ENCODE data around the gene OVCH2.

The OVCH2 gene

DNA sequence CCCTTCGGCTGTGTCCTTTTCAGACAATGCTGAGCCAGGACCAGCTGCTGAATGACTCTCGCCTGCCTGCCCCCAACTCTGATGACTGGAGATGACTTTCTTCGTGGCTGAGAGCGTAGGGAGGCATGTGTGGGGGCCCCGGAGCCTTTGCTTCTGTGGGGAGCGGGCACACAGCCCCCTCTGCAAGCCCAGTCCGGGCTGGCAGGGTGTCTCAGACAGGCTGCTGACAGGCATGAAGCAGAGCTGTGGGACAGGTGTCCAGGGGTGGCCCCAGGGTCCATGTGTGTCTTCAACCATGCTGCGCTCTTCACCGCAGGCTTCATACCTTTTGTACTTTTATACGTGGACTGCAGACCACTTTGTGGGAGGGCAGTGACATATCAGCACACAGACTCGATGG, 49.6 kb downstream of the OVCH2 start:
- Histone ChIP-seq H3K27ac (ENCODE audit: low read length) (no peak overlapping the region), H3K9me3 (ENCODE audit: control insufficient read depth in 2 of 2, low read length in 2 of 2) (no peaks in the 10 kb centered on the region), H3K4me1 (ENCODE audit: control insufficient read depth, insufficient read depth, low read length) (peaks cover 3% of the 10 kb centered on the region), H3K9ac (ENCODE audit: low read length in 2 of 2) (no peak overlapping the region), H3K27me3 (ENCODE audit: control insufficient read depth in 1 of 2, insufficient read depth in 2 of 2, low read length in 2 of 2) (no peaks in the 10 kb centered on the region), H3K4me3 (ENCODE audit: low read length in 2 of 2) (no peak overlapping the region), H3K36me3 (ENCODE audit: control insufficient read depth in 2 of 2, insufficient read depth in 2 of 2, low read length in 2 of 2) (peaks cover 2 to 15% of the 10 kb centered on the region in 2 donors)

DNA sequence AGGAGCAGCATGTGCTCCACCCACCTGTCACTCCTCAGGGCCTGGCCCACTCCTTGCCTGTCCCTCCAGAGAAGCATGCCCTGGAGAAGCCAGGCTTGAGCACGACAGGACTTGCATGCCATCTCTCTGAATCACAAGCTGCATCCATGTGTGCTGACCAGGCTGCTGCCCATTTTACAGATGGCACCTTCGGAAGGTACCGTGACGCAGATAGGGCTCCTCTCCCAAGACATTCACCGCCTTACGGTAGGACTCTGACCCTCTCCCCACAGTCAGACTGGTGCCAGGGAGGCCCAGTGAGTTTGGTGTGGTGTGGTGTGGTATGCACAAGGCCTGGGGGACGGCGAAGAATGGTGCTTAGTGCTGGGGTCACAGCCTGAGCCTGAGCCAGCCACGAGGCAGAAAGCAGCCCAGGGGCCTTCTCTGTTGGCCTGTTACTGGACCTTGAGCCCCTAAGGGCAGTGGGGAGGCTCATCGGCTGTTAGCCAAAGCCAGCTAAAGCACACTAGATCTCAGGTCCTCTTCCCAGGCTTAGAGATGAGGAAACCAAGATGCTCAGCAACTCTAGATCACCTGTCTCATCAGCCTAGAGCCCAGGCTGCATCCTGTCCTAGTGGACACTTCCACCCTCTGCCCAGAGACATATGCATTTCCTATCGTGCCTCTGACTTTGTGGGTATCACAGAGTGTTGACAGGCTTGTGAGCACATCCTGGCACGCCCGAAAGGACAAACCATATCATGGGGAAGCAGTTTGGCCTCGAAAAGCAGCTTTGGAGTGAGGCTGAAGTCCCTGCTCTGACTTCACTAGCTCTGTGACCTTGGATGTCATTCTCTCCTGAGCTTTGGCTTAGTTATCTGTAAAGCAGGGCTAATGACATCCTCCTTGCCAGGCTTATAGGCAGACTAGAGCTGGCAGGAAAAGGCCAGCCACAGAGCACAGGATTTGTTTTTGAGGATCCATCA, 50.7 kb downstream of the OVCH2 start:
- Histone ChIP-seq H3K4me1 (ENCODE audit: control insufficient read depth, insufficient read depth, low read length) (peaks cover 3% of the 10 kb centered on the region), H3K4me3 (ENCODE audit: low read length in 2 of 2) (no peak overlapping the region), H3K9me3 (ENCODE audit: control insufficient read depth in 2 of 2, low read length in 2 of 2) (no peaks in the 10 kb centered on the region), H3K27ac (ENCODE audit: low read length) (no peak overlapping the region), H3K9ac (ENCODE audit: low read length in 2 of 2) (no peak overlapping the region), H3K27me3 (ENCODE audit: control insufficient read depth in 1 of 2, insufficient read depth in 2 of 2, low read length in 2 of 2) (no peaks in the 10 kb centered on the region), H3K36me3 (ENCODE audit: control insufficient read depth in 2 of 2, insufficient read depth in 2 of 2, low read length in 2 of 2) (peaks cover 2 to 19% of the 10 kb centered on the region in 2 donors)

DNA sequence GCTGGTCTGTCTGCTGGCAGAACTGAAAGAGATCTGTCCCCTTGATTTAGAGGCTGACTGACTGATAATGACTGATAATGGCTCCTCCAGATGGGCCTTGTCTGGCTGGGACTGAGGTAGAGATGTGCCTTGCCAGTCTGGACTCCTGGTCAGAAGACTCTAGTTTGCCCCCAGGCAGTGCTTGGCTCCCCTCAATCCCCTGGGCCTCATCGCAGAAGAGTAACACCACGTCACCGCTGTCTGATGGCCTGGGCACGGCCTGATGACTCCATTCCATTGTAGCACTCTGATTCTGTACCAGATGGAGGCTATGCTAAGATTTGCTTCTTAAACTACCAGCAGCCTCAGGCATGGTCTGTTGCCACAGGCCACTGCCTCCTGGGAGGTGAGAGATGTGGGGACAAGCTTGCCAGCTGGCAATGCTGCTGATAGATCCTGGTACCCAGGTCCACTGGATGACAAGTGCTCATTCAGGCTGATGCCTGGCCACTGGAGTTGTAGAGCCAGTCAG, 52.0 kb downstream of the OVCH2 start:
- no peak overlapping the region for H3K9ac ChIP-seq (ENCODE audit: low read length in 2 of 2)
- peaks cover 2 to 22% of the 10 kb centered on the region in 2 donors for H3K36me3 ChIP-seq (ENCODE audit: control insufficient read depth in 2 of 2, insufficient read depth in 2 of 2, low read length in 2 of 2)
- H3K27ac ChIP-seq (ENCODE audit: low read length): no peak overlapping the region
- peaks cover 3% of the 10 kb centered on the region for H3K4me1 ChIP-seq (ENCODE audit: control insufficient read depth, insufficient read depth, low read length)
- no peaks in the 10 kb centered on the region for H3K9me3 ChIP-seq (ENCODE audit: control insufficient read depth in 2 of 2, low read length in 2 of 2)
- no peaks in the 10 kb centered on the region for H3K27me3 ChIP-seq (ENCODE audit: control insufficient read depth in 1 of 2, insufficient read depth in 2 of 2, low read length in 2 of 2)
- H3K4me3 ChIP-seq (ENCODE audit: low read length in 2 of 2): no peak overlapping the region

DNA sequence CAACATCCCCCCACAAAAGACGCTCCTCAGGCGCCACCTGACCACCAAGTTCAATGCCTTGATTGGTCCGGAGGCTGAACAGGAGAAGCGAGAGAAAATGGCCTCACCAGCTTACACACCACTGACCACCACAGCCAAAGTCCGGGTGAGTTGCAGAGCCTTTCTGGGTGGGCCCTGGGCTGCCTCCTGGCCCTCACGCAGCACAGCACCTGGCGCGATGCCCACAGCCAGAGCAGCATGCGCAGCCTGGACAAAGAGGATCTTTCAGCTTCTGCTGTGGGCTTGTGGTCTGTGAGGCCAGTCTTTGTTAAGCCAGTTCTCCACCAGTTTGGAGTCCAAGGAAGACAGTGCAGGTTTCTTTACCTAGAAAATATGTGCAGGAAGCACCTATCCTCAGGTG, 54.6 kb downstream of the OVCH2 start:
- Histone ChIP-seq H3K4me1 (ENCODE audit: control insufficient read depth, insufficient read depth, low read length) (no peaks in the 10 kb centered on the region), H3K4me3 (ENCODE audit: low read length in 2 of 2) (no peak overlapping the region), H3K27ac (ENCODE audit: low read length) (no peak overlapping the region), H3K9me3 (ENCODE audit: control insufficient read depth in 2 of 2, low read length in 2 of 2) (no peaks in the 10 kb centered on the region), H3K36me3 (ENCODE audit: control insufficient read depth in 2 of 2, insufficient read depth in 2 of 2, low read length in 2 of 2) (peaks cover 2 to 24% of the 10 kb centered on the region in 2 donors), H3K27me3 (ENCODE audit: control insufficient read depth in 1 of 2, insufficient read depth in 2 of 2, low read length in 2 of 2) (no peaks in the 10 kb centered on the region), H3K9ac (ENCODE audit: low read length in 2 of 2) (no peak overlapping the region)

DNA sequence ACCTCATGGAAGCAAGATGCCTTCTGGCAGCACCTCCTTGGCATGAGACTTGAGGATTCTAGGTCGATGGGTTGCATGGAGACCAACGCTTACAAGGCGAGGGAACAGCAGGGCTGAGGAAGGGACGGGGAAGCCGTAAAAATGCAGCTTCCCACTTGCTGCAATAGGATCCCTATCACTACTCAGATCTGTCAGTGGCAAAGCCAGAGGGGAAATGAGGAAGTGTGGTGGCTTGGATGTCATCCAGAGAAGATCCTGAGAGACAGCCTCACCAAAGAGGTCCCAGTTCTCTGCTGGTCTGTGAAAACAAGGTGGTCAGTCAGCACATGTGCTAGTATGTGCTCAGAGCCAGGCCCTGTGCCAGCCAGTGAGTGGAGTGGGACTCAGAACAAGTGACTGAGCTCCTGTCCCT, 55.1 kb downstream of the OVCH2 start:
- no peak overlapping the region for H3K27ac ChIP-seq (ENCODE audit: low read length)
- no peaks in the 10 kb centered on the region for H3K4me1 ChIP-seq (ENCODE audit: control insufficient read depth, insufficient read depth, low read length)
- peaks cover 2 to 24% of the 10 kb centered on the region in 2 donors for H3K36me3 ChIP-seq (ENCODE audit: control insufficient read depth in 2 of 2, insufficient read depth in 2 of 2, low read length in 2 of 2)
- no peaks in the 10 kb centered on the region for H3K9me3 ChIP-seq (ENCODE audit: control insufficient read depth in 2 of 2, low read length in 2 of 2)
- H3K27me3 ChIP-seq (ENCODE audit: control insufficient read depth in 1 of 2, insufficient read depth in 2 of 2, low read length in 2 of 2): no peaks in the 10 kb centered on the region
- H3K9ac ChIP-seq (ENCODE audit: low read length in 2 of 2): no peak overlapping the region
- no peak overlapping the region for H3K4me3 ChIP-seq (ENCODE audit: low read length in 2 of 2)

DNA sequence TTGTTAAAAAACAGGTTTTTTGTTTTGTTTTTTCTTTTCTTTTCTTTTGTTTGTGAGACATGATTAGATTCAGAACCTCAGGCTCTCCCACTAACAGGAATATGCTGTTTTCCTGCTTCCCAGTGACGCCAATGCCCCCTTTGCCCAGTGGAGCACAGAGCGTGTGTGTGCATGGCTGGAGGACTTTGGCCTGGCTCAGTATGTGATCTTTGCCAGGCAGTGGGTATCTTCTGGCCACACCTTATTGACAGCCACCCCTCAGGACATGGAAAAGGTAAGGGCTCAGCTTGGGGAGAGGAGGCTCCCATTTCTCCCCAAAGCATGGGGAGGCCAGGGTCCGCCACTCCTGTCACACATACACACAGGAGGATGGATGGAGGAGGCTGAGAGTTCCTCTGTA, 58.0 kb downstream of the OVCH2 start:
- Histone ChIP-seq H3K27me3 (ENCODE audit: control insufficient read depth in 1 of 2, insufficient read depth in 2 of 2, low read length in 2 of 2) (no peaks in the 10 kb centered on the region), H3K36me3 (ENCODE audit: control insufficient read depth in 2 of 2, insufficient read depth in 2 of 2, low read length in 2 of 2) (peaks cover 0 to 16% of the 10 kb centered on the region in 2 donors), H3K9ac (ENCODE audit: low read length in 2 of 2) (no peak overlapping the region), H3K27ac (ENCODE audit: low read length) (no peak overlapping the region), H3K4me3 (ENCODE audit: low read length in 2 of 2) (no peak overlapping the region), H3K9me3 (ENCODE audit: control insufficient read depth in 2 of 2, low read length in 2 of 2) (no peaks in the 10 kb centered on the region), H3K4me1 (ENCODE audit: control insufficient read depth, insufficient read depth, low read length) (no peaks in the 10 kb centered on the region)

DNA sequence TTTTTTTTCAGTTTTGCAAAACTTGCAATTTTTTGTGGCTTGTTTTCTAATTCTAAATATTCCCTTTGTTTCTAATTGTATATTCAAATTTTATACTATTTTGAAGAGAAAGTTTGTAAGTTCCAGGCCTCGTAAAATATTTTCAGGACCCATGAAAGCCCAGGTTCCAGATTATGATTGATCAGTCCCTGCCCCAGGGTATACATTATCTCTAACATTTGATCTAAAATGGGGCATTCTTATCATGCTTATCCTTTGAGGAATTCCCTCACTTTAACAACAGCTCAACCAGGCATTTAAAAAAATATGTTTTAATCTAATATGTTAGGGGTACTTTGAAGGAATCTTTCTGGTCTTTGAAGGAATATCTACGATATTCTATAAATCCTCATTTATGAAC, 59.4 kb downstream of the OVCH2 start:
- Histone ChIP-seq H3K9ac (ENCODE audit: low read length in 2 of 2) (no peak overlapping the region), H3K4me3 (ENCODE audit: low read length in 2 of 2) (no peak overlapping the region), H3K9me3 (ENCODE audit: control insufficient read depth in 2 of 2, low read length in 2 of 2) (no peaks in the 10 kb centered on the region), H3K27me3 (ENCODE audit: control insufficient read depth in 1 of 2, insufficient read depth in 2 of 2, low read length in 2 of 2) (no peaks in the 10 kb centered on the region), H3K4me1 (ENCODE audit: control insufficient read depth, insufficient read depth, low read length) (no peaks in the 10 kb centered on the region), H3K36me3 (ENCODE audit: control insufficient read depth in 2 of 2, insufficient read depth in 2 of 2, low read length in 2 of 2) (peaks cover 0 to 13% of the 10 kb centered on the region in 2 donors), H3K27ac (ENCODE audit: low read length) (no peak overlapping the region)

DNA sequence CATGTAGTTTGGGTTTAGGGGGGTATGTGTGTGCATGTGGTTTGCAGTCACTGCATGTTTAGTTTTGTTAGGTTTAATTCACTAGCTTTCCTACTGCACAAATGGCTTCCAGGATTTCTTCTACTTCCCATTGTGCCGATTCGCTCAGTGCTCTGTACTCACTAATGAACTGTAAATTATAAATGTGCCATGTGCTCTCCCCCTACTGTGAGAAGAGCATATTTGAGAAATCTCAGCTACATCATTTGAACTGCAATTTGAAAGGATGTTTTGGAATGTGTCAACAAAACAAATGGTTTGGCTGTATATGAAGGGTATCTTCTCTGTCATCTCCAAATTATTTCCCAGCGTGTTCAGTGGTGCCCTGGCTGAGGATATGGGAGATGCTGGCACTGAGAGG, 61.1 kb downstream of the OVCH2 start:
- Histone ChIP-seq H3K9ac (ENCODE audit: low read length in 2 of 2) (no peak overlapping the region), H3K9me3 (ENCODE audit: control insufficient read depth in 2 of 2, low read length in 2 of 2) (no peaks in the 10 kb centered on the region), H3K36me3 (ENCODE audit: control insufficient read depth in 2 of 2, insufficient read depth in 2 of 2, low read length in 2 of 2) (peaks cover 0 to 9% of the 10 kb centered on the region in 2 donors), H3K4me3 (ENCODE audit: low read length in 2 of 2) (no peak overlapping the region), H3K27ac (ENCODE audit: low read length) (no peak overlapping the region), H3K4me1 (ENCODE audit: control insufficient read depth, insufficient read depth, low read length) (no peaks in the 10 kb centered on the region), H3K27me3 (ENCODE audit: control insufficient read depth in 1 of 2, insufficient read depth in 2 of 2, low read length in 2 of 2) (no peaks in the 10 kb centered on the region)

DNA sequence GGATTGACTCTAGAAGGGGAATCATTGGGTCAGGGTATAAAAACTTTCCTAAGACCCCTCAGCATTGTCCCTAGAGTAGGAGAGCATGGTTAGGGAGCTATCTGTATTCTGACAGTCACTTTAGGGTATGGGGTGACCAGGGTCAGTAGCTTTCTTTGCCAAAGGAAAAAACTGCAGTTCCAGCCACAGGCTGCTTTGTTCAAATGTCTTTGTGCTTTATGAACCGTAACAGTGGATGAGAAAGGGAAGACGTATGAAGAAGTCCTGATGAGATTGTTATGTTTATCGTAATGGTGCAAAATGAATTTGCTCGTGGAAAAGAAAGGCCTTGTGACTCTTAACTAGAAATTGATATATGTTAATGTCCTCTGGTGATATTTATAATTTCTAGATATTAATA, 63.0 kb downstream of the OVCH2 start:
- Histone ChIP-seq H3K9me3 (ENCODE audit: control insufficient read depth in 2 of 2, low read length in 2 of 2) (no peaks in the 10 kb centered on the region), H3K4me3 (ENCODE audit: low read length in 2 of 2) (no peak overlapping the region), H3K27ac (ENCODE audit: low read length) (no peak overlapping the region), H3K27me3 (ENCODE audit: control insufficient read depth in 1 of 2, insufficient read depth in 2 of 2, low read length in 2 of 2) (no peaks in the 10 kb centered on the region), H3K36me3 (ENCODE audit: control insufficient read depth in 2 of 2, insufficient read depth in 2 of 2, low read length in 2 of 2) (peaks cover 0 to 5% of the 10 kb centered on the region in 2 donors), H3K4me1 (ENCODE audit: control insufficient read depth, insufficient read depth, low read length) (no peaks in the 10 kb centered on the region), H3K9ac (ENCODE audit: low read length in 2 of 2) (no peak overlapping the region)

DNA sequence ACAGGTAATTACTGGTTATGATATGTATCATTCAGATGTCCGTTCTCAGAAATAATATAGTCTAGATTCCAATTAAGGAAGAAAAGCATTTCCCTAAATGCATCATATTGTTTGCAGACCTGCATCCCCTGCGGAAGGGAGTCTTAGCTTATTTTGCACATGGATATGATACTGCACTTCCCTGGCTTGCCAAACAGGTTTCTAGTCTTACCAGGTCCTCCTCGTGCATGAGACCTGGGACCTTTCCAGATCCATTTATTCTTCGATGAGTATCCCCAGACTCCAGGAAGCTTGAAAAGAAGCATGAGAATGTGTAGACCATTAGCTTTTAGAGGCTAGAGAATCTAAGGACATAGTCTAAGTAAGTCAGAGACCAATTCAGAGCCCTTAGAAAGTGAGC, 63.5 kb downstream of the OVCH2 start:
- Histone ChIP-seq H3K36me3 (ENCODE audit: control insufficient read depth in 2 of 2, insufficient read depth in 2 of 2, low read length in 2 of 2) (peaks cover 0 to 4% of the 10 kb centered on the region in 2 donors), H3K27ac (ENCODE audit: low read length) (no peak overlapping the region), H3K4me1 (ENCODE audit: control insufficient read depth, insufficient read depth, low read length) (peaks cover 1% of the 10 kb centered on the region), H3K4me3 (ENCODE audit: low read length in 2 of 2) (no peak overlapping the region), H3K9me3 (ENCODE audit: control insufficient read depth in 2 of 2, low read length in 2 of 2) (no peaks in the 10 kb centered on the region), H3K9ac (ENCODE audit: low read length in 2 of 2) (no peak overlapping the region), H3K27me3 (ENCODE audit: control insufficient read depth in 1 of 2, insufficient read depth in 2 of 2, low read length in 2 of 2) (no peaks in the 10 kb centered on the region)

DNA sequence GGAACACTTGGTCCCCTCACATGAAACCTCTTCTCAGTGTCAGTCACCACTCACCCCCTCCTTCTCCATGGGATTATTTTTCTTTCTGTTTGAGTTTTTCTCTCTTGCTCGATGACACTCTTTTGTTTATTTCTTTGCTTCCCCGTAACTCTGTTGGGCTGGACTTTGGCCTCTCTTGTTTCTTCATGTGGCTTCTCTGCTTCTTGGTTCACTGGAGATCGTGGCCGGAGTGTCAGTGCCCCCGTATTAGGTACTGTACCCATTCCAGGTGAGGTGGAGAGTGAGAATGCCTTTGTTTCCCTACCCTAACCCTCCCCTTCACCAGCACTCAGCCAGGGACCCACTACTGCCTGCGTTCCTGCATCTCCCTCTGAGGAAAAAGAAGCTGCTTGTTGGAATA, 65.5 kb downstream of the OVCH2 start:
- H3K9ac ChIP-seq (ENCODE audit: low read length in 2 of 2): no peak overlapping the region
- no peaks in the 10 kb centered on the region for H3K9me3 ChIP-seq (ENCODE audit: control insufficient read depth in 2 of 2, low read length in 2 of 2)
- peaks cover 2% of the 10 kb centered on the region for H3K4me1 ChIP-seq (ENCODE audit: control insufficient read depth, insufficient read depth, low read length)
- H3K36me3 ChIP-seq (ENCODE audit: control insufficient read depth in 2 of 2, insufficient read depth in 2 of 2, low read length in 2 of 2): peaks cover 0 to 6% of the 10 kb centered on the region in 2 donors
- no peak overlapping the region for H3K27ac ChIP-seq (ENCODE audit: low read length)
- no peaks in the 10 kb centered on the region for H3K27me3 ChIP-seq (ENCODE audit: control insufficient read depth in 1 of 2, insufficient read depth in 2 of 2, low read length in 2 of 2)
- no peak overlapping the region for H3K4me3 ChIP-seq (ENCODE audit: low read length in 2 of 2)

All from stomach smooth muscle (tissue), 2 donors.